Measurements from ENCODE around the gene POLR2B.

DNA sequence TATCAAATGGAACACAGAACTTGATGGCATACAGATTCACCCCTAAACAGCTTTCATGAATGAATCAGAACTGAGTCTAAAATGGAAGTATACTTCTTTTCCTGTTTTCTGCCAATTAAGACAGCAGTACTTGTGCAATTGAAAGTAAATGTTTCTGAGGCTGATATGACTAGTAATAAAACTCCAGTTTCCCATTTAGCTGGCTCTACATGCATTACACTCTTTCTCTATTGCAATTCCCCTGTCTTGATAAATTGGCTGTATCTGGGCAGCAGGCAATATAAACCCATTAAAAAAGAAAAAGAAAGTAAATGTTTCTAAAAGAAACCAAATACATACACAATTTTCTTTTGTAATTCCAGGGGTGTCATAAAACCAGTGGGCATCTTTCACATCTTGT is 5.9 kb upstream of the POLR2B start:
- TF ChIP-seq POLR2A (IDR thresholded peaks at IDR 0.05; ENCODE audit: low read depth, low read length) (no peak), POLR2AphosphoS5 (IDR thresholded peaks at IDR 0.05; ENCODE audit: low read depth, low read length) (no peak), TAF1 (IDR thresholded peaks at IDR 0.05; ENCODE audit: low read depth, low read length) (no peak), PAX5 (IDR thresholded peaks at IDR 0.05; ENCODE audit: insufficient read depth, low read length, severe bottlenecking) (no peak)

Measured in GM12891 (cell line).